Esophagus muscularis mucosa (tissue), 3 donors: Measurements from ENCODE around the gene PXDN.

Experiments used
- POLR2AphosphoS5 ChIP-seq, 2 donors: sonication (generic); formaldehyde crosslinking; IDR thresholded peaks; one replicate each; pipeline ENCODE4 v1.6.1; 2017; ENCODE audit warnings: antibody characterized with exemption in 2 of 2
- TF ChIP-seq, protein P1 (sequence below), 3 experiments: fragments of 200-600 bp in 2 of 3; fragments of 450-650 bp in 1 of 3; sonication (generic) in 2 of 3; IDR thresholded peaks; one replicate each; pipeline ENCODE4 v1.5.1; 2017 to 2019; ENCODE audit warnings: antibody characterized with exemption in 3 of 3, mild to moderate bottlenecking in 2 of 3, moderate library complexity in 1 of 3

DNA sequence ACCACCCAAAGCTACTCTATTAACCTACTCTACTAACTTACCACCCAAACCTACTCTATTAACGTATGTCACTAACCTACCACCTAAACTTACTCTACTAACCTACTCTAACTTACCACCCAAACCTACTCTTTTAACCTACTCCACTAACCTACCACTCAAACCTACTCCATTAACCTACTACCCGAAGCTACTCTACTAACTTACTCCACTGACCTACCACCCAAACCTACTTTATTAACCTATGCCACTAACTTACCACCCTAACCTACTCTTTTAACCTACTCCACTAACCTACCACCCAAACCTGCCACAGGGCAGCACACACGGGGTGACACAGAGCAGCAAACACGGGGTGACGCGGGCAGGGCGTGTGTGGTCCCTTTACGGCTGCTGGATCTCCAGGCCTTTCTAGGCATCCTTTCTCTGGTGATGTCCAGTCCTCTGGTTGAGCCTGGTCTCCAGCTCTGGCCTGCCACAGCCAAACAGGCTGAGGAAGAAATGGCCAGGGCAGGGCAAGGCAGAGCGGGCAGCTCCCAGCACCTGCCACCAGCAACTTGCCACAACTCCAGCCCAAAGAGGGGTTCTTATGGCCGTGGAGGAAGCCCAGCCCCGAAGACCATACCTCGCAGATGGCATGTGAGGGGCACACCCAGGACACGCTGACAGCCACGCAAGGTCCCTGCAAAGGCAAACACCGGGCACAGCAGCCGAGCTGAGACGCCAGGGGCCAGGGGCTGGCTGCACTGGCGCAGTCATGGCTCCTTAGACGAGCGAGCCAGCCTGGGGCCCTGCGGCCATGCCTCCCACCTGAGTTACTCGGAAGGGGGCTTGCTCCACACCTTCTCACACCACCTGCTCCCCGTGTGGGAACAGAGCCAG, 25.7 kb downstream of the PXDN start:
- no peak for TF ChIP-seq POLR2AphosphoS5 (IDR thresholded peaks at IDR 0.05)
- TF ChIP-seq, protein P1, sequence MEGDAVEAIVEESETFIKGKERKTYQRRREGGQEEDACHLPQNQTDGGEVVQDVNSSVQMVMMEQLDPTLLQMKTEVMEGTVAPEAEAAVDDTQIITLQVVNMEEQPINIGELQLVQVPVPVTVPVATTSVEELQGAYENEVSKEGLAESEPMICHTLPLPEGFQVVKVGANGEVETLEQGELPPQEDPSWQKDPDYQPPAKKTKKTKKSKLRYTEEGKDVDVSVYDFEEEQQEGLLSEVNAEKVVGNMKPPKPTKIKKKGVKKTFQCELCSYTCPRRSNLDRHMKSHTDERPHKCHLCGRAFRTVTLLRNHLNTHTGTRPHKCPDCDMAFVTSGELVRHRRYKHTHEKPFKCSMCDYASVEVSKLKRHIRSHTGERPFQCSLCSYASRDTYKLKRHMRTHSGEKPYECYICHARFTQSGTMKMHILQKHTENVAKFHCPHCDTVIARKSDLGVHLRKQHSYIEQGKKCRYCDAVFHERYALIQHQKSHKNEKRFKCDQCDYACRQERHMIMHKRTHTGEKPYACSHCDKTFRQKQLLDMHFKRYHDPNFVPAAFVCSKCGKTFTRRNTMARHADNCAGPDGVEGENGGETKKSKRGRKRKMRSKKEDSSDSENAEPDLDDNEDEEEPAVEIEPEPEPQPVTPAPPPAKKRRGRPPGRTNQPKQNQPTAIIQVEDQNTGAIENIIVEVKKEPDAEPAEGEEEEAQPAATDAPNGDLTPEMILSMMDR (IDR thresholded peaks at IDR 0.05), result no peak
